GM12801 (cell line): ENCODE data around the gene NEK4.

Experiments
- TF ChIP-seq, protein P1 (sequence below): IDR thresholded peaks from one replicate; pipeline ENCODE4 v1.5.1; 2011; ENCODE audit warnings: control low read depth; ENCODE audit not compliant: insufficient read length; ENCODE audit errors: extremely low read depth

The NEK4 gene

GRCh38 chr3:52742418-52743041 lies 28.2 kb downstream of the NEK4 start:
- TF ChIP-seq, protein P1, sequence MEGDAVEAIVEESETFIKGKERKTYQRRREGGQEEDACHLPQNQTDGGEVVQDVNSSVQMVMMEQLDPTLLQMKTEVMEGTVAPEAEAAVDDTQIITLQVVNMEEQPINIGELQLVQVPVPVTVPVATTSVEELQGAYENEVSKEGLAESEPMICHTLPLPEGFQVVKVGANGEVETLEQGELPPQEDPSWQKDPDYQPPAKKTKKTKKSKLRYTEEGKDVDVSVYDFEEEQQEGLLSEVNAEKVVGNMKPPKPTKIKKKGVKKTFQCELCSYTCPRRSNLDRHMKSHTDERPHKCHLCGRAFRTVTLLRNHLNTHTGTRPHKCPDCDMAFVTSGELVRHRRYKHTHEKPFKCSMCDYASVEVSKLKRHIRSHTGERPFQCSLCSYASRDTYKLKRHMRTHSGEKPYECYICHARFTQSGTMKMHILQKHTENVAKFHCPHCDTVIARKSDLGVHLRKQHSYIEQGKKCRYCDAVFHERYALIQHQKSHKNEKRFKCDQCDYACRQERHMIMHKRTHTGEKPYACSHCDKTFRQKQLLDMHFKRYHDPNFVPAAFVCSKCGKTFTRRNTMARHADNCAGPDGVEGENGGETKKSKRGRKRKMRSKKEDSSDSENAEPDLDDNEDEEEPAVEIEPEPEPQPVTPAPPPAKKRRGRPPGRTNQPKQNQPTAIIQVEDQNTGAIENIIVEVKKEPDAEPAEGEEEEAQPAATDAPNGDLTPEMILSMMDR, result no peak

DNA sequence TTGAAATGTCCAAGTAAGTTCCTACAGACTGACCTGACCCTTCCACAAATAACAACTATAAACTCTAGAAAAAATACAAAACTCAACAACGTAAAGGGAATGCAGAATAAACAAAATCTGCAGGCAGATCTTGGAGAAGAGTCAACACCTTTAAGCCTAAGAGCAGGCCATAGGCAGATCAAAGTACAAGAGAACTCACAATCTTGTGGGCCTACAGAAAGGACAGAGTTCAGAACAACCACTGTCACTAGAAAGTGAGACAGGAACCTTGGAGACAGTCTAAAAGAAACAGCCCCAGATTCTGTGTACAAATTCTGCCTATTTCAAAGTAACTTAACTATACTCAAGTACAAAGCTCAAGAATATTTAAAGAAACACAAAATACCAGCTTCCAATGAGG lies 31.0 kb downstream of the NEK4 start:
- TF ChIP-seq, protein P1, result no peak

DNA sequence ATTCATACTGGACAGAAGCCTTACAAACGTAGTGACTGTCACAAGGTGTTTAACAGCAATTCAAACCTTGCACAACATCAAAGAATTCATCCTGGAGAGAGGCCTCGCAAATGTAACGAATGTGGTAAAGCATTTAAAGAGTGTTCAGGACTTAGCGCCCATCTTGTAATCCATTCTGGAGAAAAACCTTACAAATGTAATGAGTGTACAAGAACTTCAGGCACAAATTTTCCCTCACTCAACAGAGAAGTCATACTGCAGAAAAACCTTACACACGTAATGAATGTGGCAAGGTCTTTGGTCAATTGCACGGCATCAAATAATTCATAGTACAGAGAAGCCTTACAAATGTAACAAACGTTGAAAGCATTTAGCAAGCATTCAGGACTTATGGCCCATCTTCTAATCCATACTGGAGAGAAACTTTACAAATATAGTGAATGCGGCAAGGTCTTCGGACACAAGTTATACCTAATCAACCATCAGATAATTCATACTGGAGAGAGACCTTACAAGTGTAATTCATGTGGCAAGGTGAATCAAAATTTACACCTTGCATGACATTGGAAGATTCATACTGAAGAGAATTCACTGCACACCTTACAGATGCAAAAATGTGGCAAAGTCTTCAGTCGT lies 37.4 kb downstream of the NEK4 start:
- TF ChIP-seq, protein P1, result no peak

- TF ChIP-seq, protein P1, result no peak
Observed at GRCh38 chr3:52731590-52731989, 39.1 kb downstream of the NEK4 start.

GRCh38 chr3:52730681-52731080 lies 40.1 kb downstream of the NEK4 start:
- TF ChIP-seq, protein P1, result no peak

DNA sequence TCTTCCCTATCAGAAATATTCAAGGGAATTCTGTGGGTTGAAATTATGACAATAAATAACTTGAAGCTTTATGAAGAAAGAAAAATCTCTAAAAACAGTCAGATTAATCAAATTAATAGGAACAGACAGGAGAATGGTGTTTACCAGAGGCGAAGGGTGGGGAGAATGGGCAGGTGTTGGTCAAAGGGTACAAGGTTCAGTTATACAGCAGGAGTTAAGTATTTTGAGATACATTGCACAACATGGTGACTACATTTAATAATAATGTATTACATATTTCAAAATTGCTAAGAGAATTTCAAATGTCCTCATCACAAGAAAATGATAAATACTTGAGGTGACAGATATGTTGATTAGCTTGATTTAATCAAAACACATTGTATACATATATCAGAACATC lies 46.2 kb downstream of the NEK4 start:
- TF ChIP-seq, protein P1, result no peak

GRCh38 chr3:52723935-52724334 lies 46.8 kb downstream of the NEK4 start:
- TF ChIP-seq, protein P1, result no peak

- TF ChIP-seq, protein P1, result no peak
Observed at GRCh38 chr3:52722491-52722890, 48.2 kb downstream of the NEK4 start.
